MV-4-11 (cell line): ENCODE data around the gene SF3A1.
"Not testable (repeated sequence)": the region's sequence is repeated elsewhere in the genome, so short reads cannot be mapped to it uniquely, and the experiment has no call there.

Source experiments
- DNase-seq: peaks from one replicate; lab custom pipeline; 2025; lab: John Stamatoyannopoulos, UW

Gene SF3A1

GRCh38 chr22:30351226-30351625 lies 5.5 kb downstream of the SF3A1 start:
- no peak for DNase-seq

- DNase-seq = no peak
Observed at GRCh38 chr22:30348809-30349208, 7.9 kb downstream of the SF3A1 start.

- no peak for DNase-seq
Observed at GRCh38 chr22:30348404-30348803, 8.3 kb downstream of the SF3A1 start.

GRCh38 chr22:30347255-30347892 lies 9.3 kb downstream of the SF3A1 start:
- no peak for DNase-seq

GRCh38 chr22:30344447-30345200 lies 12.1 kb downstream of the SF3A1 start:
- DNase-seq = no peak

GRCh38 chr22:30340911-30341685 lies 15.6 kb downstream of the SF3A1 start:
- no peak for DNase-seq

GRCh38 chr22:30338802-30339201 lies 17.9 kb downstream of the SF3A1 start:
- no peak for DNase-seq

GRCh38 chr22:30338341-30338740 lies 18.4 kb downstream of the SF3A1 start:
- not testable (repeated sequence) for DNase-seq

GRCh38 chr22:30337461-30337778 lies 19.3 kb downstream of the SF3A1 start:
- no peak for DNase-seq

- DNase-seq = no peak
Observed at GRCh38 chr22:30336752-30337460, 19.8 kb downstream of the SF3A1 start.

- DNase-seq = no peak
Observed at GRCh38 chr22:30335236-30335635, 21.5 kb downstream of the SF3A1 start.

- no peak for DNase-seq
Observed at GRCh38 chr22:30334646-30335045, 22.0 kb downstream of the SF3A1 start.

GRCh38 chr22:30333707-30334087 lies 23.0 kb downstream of the SF3A1 start:
- no peak for DNase-seq

GRCh38 chr22:30332994-30333706 lies 23.5 kb downstream of the SF3A1 start:
- DNase-seq = no peak

- DNase-seq = no peak
Observed at GRCh38 chr22:30332551-30332950, 24.1 kb downstream of the SF3A1 start.

GRCh38 chr22:30328466-30329049 lies 28.1 kb downstream of the SF3A1 start:
- DNase-seq = no peak

- no peak for DNase-seq
Observed at GRCh38 chr22:30327864-30328345, 28.8 kb downstream of the SF3A1 start.

- DNase-seq = peak; percentile 81
Observed at GRCh38 chr22:30326706-30327362, 29.9 kb downstream of the SF3A1 start, which contains the start of gene TBC1D10A. Gene TBC1D10A, minus strand, starts transcription at chr22:30326941. Its CDS starts 60 bp downstream, at chr22:30326881.

- DNase-seq = no peak
Observed at GRCh38 chr22:30326255-30326705, 30.4 kb downstream of the SF3A1 start.

- no peak for DNase-seq
Observed at GRCh38 chr22:30325724-30326254, 30.9 kb downstream of the SF3A1 start.
